K562 (cell line): Measurements from ENCODE around the gene TRIM34. TPM values are rescaled to one million over a fixed set of nuclear protein-coding genes. Genes with fewer than 3 reads are reported as not detected.

Experiments
- BRD9 ChIP-seq: fragments of 450-650 bp; IDR thresholded peaks from 2 replicates; pipeline ENCODE4 v1.6.1; 2018; ENCODE audit warnings: low read depth; ENCODE audit not compliant: partially characterized antibody
- ESRRA ChIP-seq: fragments of 450-650 bp; IDR thresholded peaks from 2 replicates; pipeline ENCODE4 v1.6.1; 2014; ENCODE audit warnings: low read depth, mild to moderate bottlenecking, moderate library complexity, borderline replicate concordance
- HDGF ChIP-seq: fragments of 450-650 bp; IDR thresholded peaks from 2 replicates; pipeline ENCODE4 v1.6.1; 2016
- HSF4 ChIP-seq: fragments of 250-450 bp; sonication (Bioruptor Pico); IDR thresholded peaks from 2 replicates; pipeline ENCODE4 v2.1.2; 2022; ENCODE audit warnings: mild to moderate bottlenecking, moderate library complexity, borderline replicate concordance
- KDM2B ChIP-seq: fragments of 250-450 bp; sonication (Bioruptor Pico); IDR thresholded peaks from 2 replicates; pipeline ENCODE4 v1.8.0; 2021; ENCODE audit warnings: mild to moderate bottlenecking, moderate library complexity
- MBD2 ChIP-seq: sonication (generic); IDR thresholded peaks from 2 replicates; pipeline ENCODE4 v1.6.1; 2016; ENCODE audit warnings: low read depth, borderline replicate concordance
- NR1H2 ChIP-seq: sonication (generic); formaldehyde crosslinking; IDR thresholded peaks from 2 replicates; pipeline ENCODE4 v1.4.0; 2020; ENCODE audit warnings: mild to moderate bottlenecking, missing genetic modification reagents
- RBBP5 ChIP-seq: fragments of 200-600 bp; sonication (generic); IDR thresholded peaks from 2 replicates; pipeline ENCODE4 v1.6.1; 2012; ENCODE audit warnings: borderline replicate concordance, mild to moderate bottlenecking, low read length, control low read depth, inconsistent platforms; ENCODE audit not compliant: insufficient read depth, poor library complexity, severe bottlenecking
- SREBF2 ChIP-seq: sonication (generic); formaldehyde crosslinking; IDR thresholded peaks from 2 replicates; pipeline ENCODE4 v1.4.0; 2020; ENCODE audit warnings: mild to moderate bottlenecking, missing genetic modification reagents
- ZFP36 ChIP-seq: fragments of 150-350 bp; IDR thresholded peaks from 2 replicates; pipeline ENCODE4 v1.6.1; 2018; ENCODE audit warnings: low read length, low read depth; ENCODE audit not compliant: partially characterized antibody
- ZNF124 ChIP-seq: sonication (generic); formaldehyde crosslinking; IDR thresholded peaks from 2 replicates; pipeline ENCODE4 v1.8.1; 2022; ENCODE audit warnings: missing genetic modification reagents
- ZNF239 ChIP-seq: fragments of 250-450 bp; sonication (Bioruptor Pico); IDR thresholded peaks from 2 replicates; pipeline ENCODE4 v1.4.0; 2020; ENCODE audit warnings: mild to moderate bottlenecking
- ZNF274 ChIP-seq: IDR thresholded peaks from 2 replicates; pipeline ENCODE4 v1.6.1; 2011; ENCODE audit warnings: low read depth, mild to moderate bottlenecking, low read length, moderate library complexity, borderline replicate concordance
- ZNF518B ChIP-seq: fragments of 250-450 bp; sonication (Bioruptor Pico); IDR thresholded peaks from 2 replicates; pipeline ENCODE4 v1.5.0; 2021; ENCODE audit warnings: mild to moderate bottlenecking, moderate library complexity
- ZNF780A ChIP-seq: fragments of 250-450 bp; sonication (Bioruptor Pico); IDR thresholded peaks from 2 replicates; pipeline ENCODE4 v1.5.0; 2021; ENCODE audit warnings: mild to moderate bottlenecking
- polyA plus RNA-seq, 8 experiments: library from polyadenylated mRNA; depleted of rRNA in 4 of 8; stranded (reverse) in 5 of 8; unstranded in 3 of 8; fragments of >200 nt; fragmentation: Nextera tagmentation in 2 of 8; fragmentation: Illumina TruSeq in 1 of 8; extraction: Ambion mirVana in 2 of 8; extraction: Trizol in 1 of 8; gene quantifications; 2 replicates each; pipeline versions ENCODE4 v1.2.1 to v1.2.3, GENCODE V29; 2011 to 2014; ENCODE audit warnings: inconsistent platforms in 1 of 8, missing spikeins in 1 of 8
- total RNA-seq, 7 experiments: library from RNA; depleted of rRNA in 6 of 7; stranded (reverse); fragments of >200 nt in 6 of 7; fragmentation: Illumina TruSeq in 2 of 7; extraction: Trizol in 2 of 7; gene quantifications; 2 replicates each; pipeline versions ENCODE4 v1.2.1 to v1.2.3, GENCODE V29; 2011 to 2021; ENCODE audit warnings: low replicate concordance in 1 of 7
- TF ChIP-seq, protein P1 (sequence below): sonication (generic); formaldehyde crosslinking; IDR thresholded peaks from 2 replicates; pipeline ENCODE4 v1.8.0; 2022; ENCODE audit warnings: mild to moderate bottlenecking, missing genetic modification reagents
- TF ChIP-seq, protein P2 (sequence below): fragments of 450-650 bp; formaldehyde crosslinking; IDR thresholded peaks from 2 replicates; pipeline ENCODE4 v1.4.0; 2020; ENCODE audit warnings: mild to moderate bottlenecking, moderate library complexity
- TF ChIP-seq, protein P3 (sequence below): fragments of 250-450 bp; sonication (Bioruptor Pico); IDR thresholded peaks from 2 replicates; pipeline ENCODE4 v1.4.0; 2020; ENCODE audit warnings: mild to moderate bottlenecking, moderate library complexity
- TF ChIP-seq, protein P4 (sequence below): fragments of 450-650 bp; IDR thresholded peaks from 2 replicates; pipeline ENCODE4 v1.6.1; 2017; ENCODE audit warnings: mild to moderate bottlenecking, moderate library complexity

Gene TRIM34
- total and polyA plus RNA-seq, 9 of the 15 experiments (the other 6 are each of a cell fraction or from before 2014, with no cell fraction given) = 0.31 to 2.9 (median 1.3) TPM

DNA sequence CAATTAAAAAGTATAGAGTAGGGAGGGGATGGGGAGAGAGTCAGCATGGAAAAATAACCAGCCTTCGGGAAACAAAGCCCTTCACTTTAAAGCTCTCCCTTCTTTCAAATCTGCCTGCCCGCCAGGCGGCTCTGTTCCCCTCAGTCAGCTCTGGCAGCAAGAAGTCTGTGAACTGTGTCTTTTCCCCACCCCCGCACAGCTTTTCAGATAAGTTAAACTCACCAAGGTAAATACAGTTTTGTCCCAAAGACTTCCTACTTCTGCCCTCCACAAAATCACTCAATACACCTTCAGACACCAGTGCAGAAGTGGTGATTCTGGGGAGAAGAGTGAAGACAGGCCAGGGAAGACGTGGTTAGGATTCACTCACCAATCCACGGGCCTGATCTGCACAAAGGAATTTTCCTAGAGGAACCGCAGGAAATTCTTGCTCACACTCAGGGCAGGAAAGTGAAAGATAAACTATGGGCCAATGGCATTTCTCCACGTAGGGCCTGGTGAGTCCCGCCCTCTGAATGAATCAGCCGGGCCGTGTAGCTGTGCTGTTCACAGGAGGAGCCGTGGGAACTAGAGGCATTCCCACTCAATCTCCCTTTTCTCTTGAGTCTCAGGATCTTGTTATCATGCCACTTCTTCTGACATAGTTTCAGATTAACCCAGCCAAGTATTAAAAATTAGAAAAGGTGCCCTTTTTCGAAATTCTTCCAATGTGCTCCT, 60.0 kb downstream of the TRIM34 start, which contains the start of gene TRIM5 (continued):
- TF ChIP-seq ZNF239 = 0 out of 2 replicates have a peak, but pooled peaks have one; percentile 42
- TF ChIP-seq ZFP36 = peak; percentile 7
- TF ChIP-seq BRD9 = peak; percentile 95
- TF ChIP-seq KDM2B (CRISPR knock-in tag) = no peak
- TF ChIP-seq ZNF518B = no peak
- TF ChIP-seq, protein P1, sequence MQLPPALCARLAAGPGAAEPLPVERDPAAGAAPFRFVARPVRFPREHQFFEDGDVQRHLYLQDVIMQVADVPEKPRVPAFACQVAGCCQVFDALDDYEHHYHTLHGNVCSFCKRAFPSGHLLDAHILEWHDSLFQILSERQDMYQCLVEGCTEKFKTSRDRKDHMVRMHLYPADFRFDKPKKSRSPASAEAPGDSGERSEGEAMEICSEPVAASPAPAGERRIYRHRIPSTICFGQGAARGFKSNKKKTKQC (CRISPR knock-in tag) = no peak
- no peak for TF ChIP-seq SREBF2 (CRISPR knock-in tag)
- TF ChIP-seq HDGF = no peak
- no peak for TF ChIP-seq RBBP5
- no peak for TF ChIP-seq NR1H2 (CRISPR knock-in tag)
- TF ChIP-seq ESRRA = peak; percentile 58; the same call in 1 of the 2 replicates
- TF ChIP-seq, protein P2, sequence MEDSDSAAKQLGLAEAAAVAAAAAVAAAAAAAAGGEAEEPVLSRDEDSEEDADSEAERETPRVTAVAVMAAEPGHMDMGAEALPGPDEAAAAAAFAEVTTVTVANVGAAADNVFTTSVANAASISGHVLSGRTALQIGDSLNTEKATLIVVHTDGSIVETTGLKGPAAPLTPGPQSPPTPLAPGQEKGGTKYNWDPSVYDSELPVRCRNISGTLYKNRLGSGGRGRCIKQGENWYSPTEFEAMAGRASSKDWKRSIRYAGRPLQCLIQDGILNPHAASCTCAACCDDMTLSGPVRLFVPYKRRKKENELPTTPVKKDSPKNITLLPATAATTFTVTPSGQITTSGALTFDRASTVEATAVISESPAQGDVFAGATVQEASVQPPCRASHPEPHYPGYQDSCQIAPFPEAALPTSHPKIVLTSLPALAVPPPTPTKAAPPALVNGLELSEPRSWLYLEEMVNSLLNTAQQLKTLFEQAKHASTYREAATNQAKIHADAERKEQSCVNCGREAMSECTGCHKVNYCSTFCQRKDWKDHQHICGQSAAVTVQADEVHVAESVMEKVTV (CRISPR knock-in tag) = peak; percentile 54; the same call in 1 of the 2 replicates
- TF ChIP-seq ZNF124 (CRISPR knock-in tag) = no peak
- no peak for TF ChIP-seq HSF4 (CRISPR knock-in tag)
- TF ChIP-seq MBD2 = no peak; the same call in 1 of the 2 replicates
- TF ChIP-seq, protein P3, sequence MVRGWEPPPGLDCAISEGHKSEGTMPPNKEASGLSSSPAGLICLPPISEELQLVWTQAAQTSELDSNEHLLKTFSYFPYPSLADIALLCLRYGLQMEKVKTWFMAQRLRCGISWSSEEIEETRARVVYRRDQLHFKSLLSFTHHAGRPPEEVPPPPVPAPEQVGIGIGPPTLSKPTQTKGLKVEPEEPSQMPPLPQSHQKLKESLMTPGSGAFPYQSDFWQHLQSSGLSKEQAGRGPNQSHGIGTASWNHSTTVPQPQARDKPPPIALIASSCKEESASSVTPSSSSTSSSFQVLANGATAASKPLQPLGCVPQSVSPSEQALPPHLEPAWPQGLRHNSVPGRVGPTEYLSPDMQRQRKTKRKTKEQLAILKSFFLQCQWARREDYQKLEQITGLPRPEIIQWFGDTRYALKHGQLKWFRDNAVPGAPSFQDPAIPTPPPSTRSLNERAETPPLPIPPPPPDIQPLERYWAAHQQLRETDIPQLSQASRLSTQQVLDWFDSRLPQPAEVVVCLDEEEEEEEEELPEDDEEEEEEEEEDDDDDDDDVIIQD = no peak
- TF ChIP-seq, protein P4, sequence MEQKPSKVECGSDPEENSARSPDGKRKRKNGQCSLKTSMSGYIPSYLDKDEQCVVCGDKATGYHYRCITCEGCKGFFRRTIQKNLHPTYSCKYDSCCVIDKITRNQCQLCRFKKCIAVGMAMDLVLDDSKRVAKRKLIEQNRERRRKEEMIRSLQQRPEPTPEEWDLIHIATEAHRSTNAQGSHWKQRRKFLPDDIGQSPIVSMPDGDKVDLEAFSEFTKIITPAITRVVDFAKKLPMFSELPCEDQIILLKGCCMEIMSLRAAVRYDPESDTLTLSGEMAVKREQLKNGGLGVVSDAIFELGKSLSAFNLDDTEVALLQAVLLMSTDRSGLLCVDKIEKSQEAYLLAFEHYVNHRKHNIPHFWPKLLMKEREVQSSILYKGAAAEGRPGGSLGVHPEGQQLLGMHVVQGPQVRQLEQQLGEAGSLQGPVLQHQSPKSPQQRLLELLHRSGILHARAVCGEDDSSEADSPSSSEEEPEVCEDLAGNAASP = no peak
- no peak for TF ChIP-seq ZNF780A
- TF ChIP-seq ZNF274 = no peak
